ENCODE data around the gene CFAP300. TPM values are rescaled to one million over a fixed set of nuclear protein-coding genes. Genes with fewer than 3 reads are reported as not detected.

The CFAP300 gene
- total and polyA plus RNA-seq, 7 experiments from 2014 or later: not detected

DNA sequence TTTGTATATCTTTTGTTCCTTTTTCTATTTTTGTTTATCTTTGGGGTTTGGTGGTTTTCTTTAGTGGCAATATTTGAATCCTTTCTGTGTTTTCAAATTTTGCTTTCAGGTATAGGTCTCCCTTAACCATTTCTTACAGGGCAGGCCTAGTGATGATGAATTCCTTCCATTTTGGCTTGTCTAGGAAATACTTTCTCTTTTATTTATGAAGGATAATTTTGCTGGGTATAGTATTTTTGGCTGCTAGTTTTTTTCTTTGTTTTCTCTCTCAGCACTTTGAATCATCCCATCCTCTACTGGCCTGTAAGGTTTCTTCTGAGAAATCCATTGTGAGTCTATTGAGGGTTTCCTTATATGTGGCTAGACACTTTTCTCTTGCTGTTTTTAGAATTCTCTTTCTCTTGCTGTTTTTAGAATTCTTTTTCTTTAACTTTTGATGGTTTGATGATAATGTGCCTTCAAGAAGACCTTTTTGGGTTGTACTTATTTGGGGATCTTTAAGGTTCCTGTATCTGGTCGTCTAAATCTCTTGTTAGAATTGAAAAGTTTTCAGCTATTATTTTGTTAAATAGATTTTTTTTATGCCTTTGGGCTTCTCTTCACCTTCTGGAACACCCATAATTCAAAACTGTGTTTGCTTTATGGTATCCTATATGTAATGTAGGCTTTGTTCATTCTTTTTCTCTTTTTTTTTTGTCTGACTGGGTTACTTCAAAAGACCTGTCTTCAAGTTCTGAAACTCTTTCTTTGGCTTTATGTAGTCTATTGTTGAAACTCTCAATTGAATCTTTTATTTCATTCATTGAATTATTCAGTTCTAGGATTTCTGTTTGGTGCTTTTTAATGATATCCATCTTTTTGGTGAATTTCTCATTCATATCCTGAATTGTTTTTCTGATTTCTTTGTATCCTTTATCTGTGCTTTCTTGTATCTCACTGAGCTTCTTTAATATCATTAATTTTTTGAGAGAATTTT lies 24.5 kb downstream of the CFAP300 start:
- Histone ChIP-seq H3K9me3 (ENCODE audit: control insufficient read depth in 2 of 3, low read length in 3 of 3) (peaks cover 0 to 7% (median 5%) of the 10 kb centered on the region in 3 experiments), H3K27ac (ENCODE audit: low read depth, low read length) (no peak overlapping the region), H3K27me3 (ENCODE audit: control insufficient read depth in 2 of 2, insufficient read depth in 2 of 2, low read length in 2 of 2) (no peaks in the 10 kb centered on the region), H3K4me1 (ENCODE audit: control insufficient read depth in 2 of 2, insufficient read depth in 2 of 2, low read length in 2 of 2) (no peaks in the 10 kb centered on the region), H3K36me3 (ENCODE audit: control insufficient read depth in 2 of 3, insufficient read depth in 3 of 3, low read length in 3 of 3) (no peaks in the 10 kb centered on the region), H3K4me3 (ENCODE audit: low read length) (no peak overlapping the region)
- H3K9me3 Mint-ChIP-seq: peaks cover 4 to 44% (median 26%) of the 10 kb centered on the region in 11 donors
- H3K27ac Mint-ChIP-seq: no peak overlapping the region
- peaks cover 0 to 8% (median 1%) of the 10 kb centered on the region in 5 donors for H3K36me3 Mint-ChIP-seq
- DNase-seq (no peak), ATAC-seq (no peak)
- H3K4me3 Mint-ChIP-seq: no peak overlapping the region
- intact Hi-C loops (cut with micrococcal nuclease): no loop called here
- peaks cover 0 to 12% (median 10%) of the 10 kb centered on the region in 5 donors for H3K27me3 Mint-ChIP-seq
- CTCF ChIA-PET: no interaction called here
- no peaks in the 10 kb centered on the region for H3K4me1 Mint-ChIP-seq
- POLR2A ChIA-PET: no interaction called here

DNA sequence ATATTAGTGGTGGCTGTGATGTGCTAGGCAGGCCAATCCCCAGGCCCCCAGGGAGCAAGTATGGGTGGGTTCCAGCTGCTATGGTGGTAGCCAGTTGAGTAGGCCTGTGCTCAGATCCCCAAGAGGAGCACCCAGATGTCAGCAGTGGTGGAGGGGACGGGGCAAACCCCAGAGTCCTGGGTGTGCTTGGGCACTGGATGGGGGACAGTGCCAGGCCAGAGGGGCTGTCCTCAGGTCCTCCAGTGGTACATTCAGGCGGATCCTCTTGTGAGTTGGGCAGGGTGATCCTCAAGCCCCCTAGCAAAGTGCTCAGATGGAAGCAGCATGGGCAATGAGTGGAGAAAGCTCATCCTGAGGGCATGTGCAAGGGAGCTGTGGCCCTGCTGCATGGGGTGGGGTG lies 26.0 kb downstream of the CFAP300 start:
- Histone ChIP-seq H3K9me3 (ENCODE audit: control insufficient read depth in 2 of 3, low read length in 3 of 3) (peaks cover 0 to 7% (median 5%) of the 10 kb centered on the region in 3 experiments), H3K27ac (ENCODE audit: low read depth, low read length) (no peak overlapping the region), H3K4me1 (ENCODE audit: control insufficient read depth in 2 of 2, insufficient read depth in 2 of 2, low read length in 2 of 2) (no peaks in the 10 kb centered on the region), H3K4me3 (ENCODE audit: low read length) (no peak overlapping the region), H3K36me3 (ENCODE audit: control insufficient read depth in 2 of 3, insufficient read depth in 3 of 3, low read length in 3 of 3) (no peaks in the 10 kb centered on the region), H3K27me3 (ENCODE audit: control insufficient read depth in 2 of 2, insufficient read depth in 2 of 2, low read length in 2 of 2) (no peaks in the 10 kb centered on the region)
- Mint-ChIP-seq H3K27me3 (peaks cover 0 to 15% (median 12%) of the 10 kb centered on the region in 5 donors), H3K27ac (no peak overlapping the region), H3K9me3 (peaks cover 4 to 44% (median 26%) of the 10 kb centered on the region in 11 donors), H3K4me3 (no peak overlapping the region), H3K36me3 (peaks cover 0 to 8% (median 1%) of the 10 kb centered on the region in 5 donors), H3K4me1 (no peaks in the 10 kb centered on the region)
- ChIA-PET POLR2A (no interaction called here), CTCF (no interaction called here)
- intact Hi-C loops (cut with micrococcal nuclease): no loop called here
- no peak for DNase-seq
- no peak for ATAC-seq

DNA sequence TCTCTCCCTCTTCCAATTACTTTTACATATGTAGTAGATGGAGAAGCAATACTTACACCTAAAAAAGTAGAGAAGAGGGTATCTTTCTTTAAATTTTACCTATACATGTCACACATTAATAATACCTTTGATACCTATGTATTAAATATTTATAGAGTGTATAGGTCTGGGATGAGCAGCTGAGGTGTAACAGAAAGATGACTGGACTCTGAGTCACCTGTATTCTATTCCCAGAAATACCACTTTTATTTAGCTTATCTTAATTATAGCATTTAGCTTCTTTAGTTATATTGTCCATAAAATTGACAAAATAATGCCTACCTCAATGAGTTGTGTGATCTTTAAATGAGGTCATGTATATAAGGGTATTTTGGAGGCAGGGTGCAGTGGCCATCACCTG lies 32.4 kb downstream of the CFAP300 start:
- no peaks in the 10 kb centered on the region for H3K4me1 Mint-ChIP-seq
- intact Hi-C loops (cut with micrococcal nuclease): no loop called here
- H3K27ac Mint-ChIP-seq: no peak overlapping the region
- no peaks in the 10 kb centered on the region for H3K36me3 ChIP-seq (ENCODE audit: control insufficient read depth in 2 of 3, insufficient read depth in 3 of 3, low read length in 3 of 3)
- H3K27ac ChIP-seq (ENCODE audit: low read depth, low read length): no peak overlapping the region
- no peaks in the 10 kb centered on the region for H3K36me3 Mint-ChIP-seq
- DNase-seq: no peak
- H3K27me3 Mint-ChIP-seq: peaks cover 0 to 25% (median 14%) of the 10 kb centered on the region in 5 donors
- H3K27me3 ChIP-seq (ENCODE audit: control insufficient read depth in 2 of 2, insufficient read depth in 2 of 2, low read length in 2 of 2): no peaks in the 10 kb centered on the region
- H3K9me3 Mint-ChIP-seq: peaks cover 0 to 4% (median 0%) of the 10 kb centered on the region in 11 donors
- CTCF ChIA-PET: no interaction called here
- H3K4me3 ChIP-seq (ENCODE audit: low read length): no peak overlapping the region
- no peak for ATAC-seq
- POLR2A ChIA-PET: no interaction called here
- no peaks in the 10 kb centered on the region for H3K9me3 ChIP-seq (ENCODE audit: control insufficient read depth in 2 of 3, low read length in 3 of 3)
- no peaks in the 10 kb centered on the region for H3K4me1 ChIP-seq (ENCODE audit: control insufficient read depth in 2 of 2, insufficient read depth in 2 of 2, low read length in 2 of 2)
- H3K4me3 Mint-ChIP-seq: no peak overlapping the region

DNA sequence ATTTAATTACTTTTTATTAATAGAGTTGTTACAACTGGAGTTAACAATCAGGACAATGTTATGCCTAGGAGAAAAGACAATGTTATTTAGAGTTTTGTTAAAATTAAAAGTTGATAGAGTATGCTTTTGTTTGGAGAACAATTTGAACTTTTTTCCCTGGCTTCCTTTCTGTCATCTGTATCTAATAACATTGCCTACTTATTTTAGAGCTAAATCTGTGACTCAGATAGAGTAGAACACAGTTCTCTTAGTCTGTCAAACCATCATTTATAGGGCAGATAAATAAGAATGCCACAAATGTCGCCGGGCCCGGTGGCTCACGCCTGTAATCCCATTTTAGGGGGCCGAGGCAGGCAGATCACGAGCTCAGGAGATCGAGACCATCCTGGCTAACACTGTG lies 34.1 kb downstream of the CFAP300 start:
- no peaks in the 10 kb centered on the region for H3K9me3 Mint-ChIP-seq
- H3K27ac ChIP-seq (ENCODE audit: low read depth, low read length): no peak overlapping the region
- no peaks in the 10 kb centered on the region for H3K36me3 ChIP-seq (ENCODE audit: control insufficient read depth in 2 of 3, insufficient read depth in 3 of 3, low read length in 3 of 3)
- ChIA-PET POLR2A (no interaction called here), CTCF (no interaction called here)
- no peak overlapping the region for H3K27ac Mint-ChIP-seq
- peaks cover 0 to 18% (median 5%) of the 10 kb centered on the region in 5 donors for H3K27me3 Mint-ChIP-seq
- H3K27me3 ChIP-seq (ENCODE audit: control insufficient read depth in 2 of 2, insufficient read depth in 2 of 2, low read length in 2 of 2): no peaks in the 10 kb centered on the region
- no peak overlapping the region for H3K4me3 Mint-ChIP-seq
- intact Hi-C loops (cut with micrococcal nuclease): no loop called here
- H3K4me1 Mint-ChIP-seq: no peaks in the 10 kb centered on the region
- no peaks in the 10 kb centered on the region for H3K36me3 Mint-ChIP-seq
- DNase-seq: no peak
- no peak overlapping the region for H3K4me3 ChIP-seq (ENCODE audit: low read length)
- H3K9me3 ChIP-seq (ENCODE audit: control insufficient read depth in 2 of 3, low read length in 3 of 3): no peaks in the 10 kb centered on the region
- no peaks in the 10 kb centered on the region for H3K4me1 ChIP-seq (ENCODE audit: control insufficient read depth in 2 of 2, insufficient read depth in 2 of 2, low read length in 2 of 2)
- ATAC-seq: no peak

DNA sequence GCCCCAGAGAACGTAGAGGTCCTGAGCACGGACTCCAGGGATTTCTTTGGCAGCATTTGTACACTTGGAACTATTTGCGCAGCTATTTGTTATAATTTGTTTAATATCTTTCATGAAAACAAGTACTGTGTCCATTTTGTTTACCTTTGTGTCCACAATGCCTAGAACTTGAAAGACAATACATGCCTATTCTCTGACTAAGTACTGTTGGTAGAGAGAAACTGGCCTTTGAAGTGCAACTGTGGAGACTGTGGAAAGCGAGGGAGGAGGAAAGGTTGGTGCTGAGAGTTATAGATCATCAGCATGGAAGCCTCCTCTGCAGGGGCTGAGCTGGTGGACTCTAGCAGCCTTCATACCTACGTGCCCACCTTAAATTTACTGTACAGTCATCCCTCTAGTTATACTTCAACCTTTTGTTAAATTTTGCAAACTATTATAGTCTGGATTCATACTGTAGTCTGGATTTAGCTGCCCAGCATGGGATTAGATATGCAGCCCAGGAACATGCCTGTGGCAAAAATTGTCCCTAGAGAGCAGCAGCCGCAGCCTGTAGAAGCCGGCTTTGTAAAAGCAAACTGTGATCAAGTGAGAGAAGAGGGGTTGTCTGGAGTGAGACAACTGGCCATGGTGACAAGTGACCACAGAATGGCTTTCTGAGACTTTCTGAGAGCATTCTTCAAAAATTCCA lies 38.8 kb downstream of the CFAP300 start:
- H3K27ac ChIP-seq (ENCODE audit: low read depth, low read length): no peak overlapping the region
- H3K36me3 ChIP-seq (ENCODE audit: control insufficient read depth in 2 of 3, insufficient read depth in 3 of 3, low read length in 3 of 3): no peaks in the 10 kb centered on the region
- H3K4me1 Mint-ChIP-seq: no peaks in the 10 kb centered on the region
- DNase-seq (no peak), ATAC-seq (no peak)
- peaks cover 5 to 8% (median 7%) of the 10 kb centered on the region in 5 donors for H3K27me3 Mint-ChIP-seq
- CTCF ChIA-PET: no interaction called here
- H3K27me3 ChIP-seq (ENCODE audit: control insufficient read depth in 2 of 2, insufficient read depth in 2 of 2, low read length in 2 of 2): no peaks in the 10 kb centered on the region
- intact Hi-C loops (cut with micrococcal nuclease): no loop called here
- no peaks in the 10 kb centered on the region for H3K36me3 Mint-ChIP-seq
- no peaks in the 10 kb centered on the region for H3K9me3 ChIP-seq (ENCODE audit: control insufficient read depth in 2 of 3, low read length in 3 of 3)
- H3K4me3 Mint-ChIP-seq: no peak overlapping the region
- H3K4me3 ChIP-seq (ENCODE audit: low read length): no peak overlapping the region
- H3K4me1 ChIP-seq (ENCODE audit: control insufficient read depth in 2 of 2, insufficient read depth in 2 of 2, low read length in 2 of 2): no peaks in the 10 kb centered on the region
- H3K27ac Mint-ChIP-seq: no peak overlapping the region
- POLR2A ChIA-PET: no interaction called here
- H3K9me3 Mint-ChIP-seq: peaks cover 0 to 6% (median 0%) of the 10 kb centered on the region in 11 donors

DNA sequence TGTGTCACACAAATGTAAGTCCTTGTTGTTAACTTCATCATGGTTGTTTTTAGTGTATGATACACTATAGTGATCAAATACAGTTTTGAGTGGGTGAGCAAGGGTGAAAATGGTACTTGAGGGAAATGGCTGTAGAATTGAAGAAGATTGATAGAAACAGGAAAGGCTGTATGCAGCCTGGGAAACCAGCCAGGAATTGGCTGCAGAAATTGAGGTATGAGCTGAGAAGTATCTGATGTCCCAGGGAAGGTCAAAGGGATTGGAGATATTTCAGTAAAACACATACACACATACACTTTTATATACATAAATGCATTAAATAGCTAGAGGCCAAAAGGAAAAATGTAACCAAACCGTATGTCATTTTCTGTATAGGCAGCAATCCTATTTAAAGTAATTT lies 49.9 kb downstream of the CFAP300 start:
- Mint-ChIP-seq H3K4me3 (no peak overlapping the region), H3K27me3 (peaks cover 0 to 25% (median 6%) of the 10 kb centered on the region in 5 donors), H3K9me3 (peaks cover 0 to 3% (median 0%) of the 10 kb centered on the region in 11 donors), H3K27ac (no peak overlapping the region), H3K36me3 (no peaks in the 10 kb centered on the region), H3K4me1 (no peaks in the 10 kb centered on the region)
- no peak for ATAC-seq
- Histone ChIP-seq H3K4me1 (ENCODE audit: control insufficient read depth in 2 of 2, insufficient read depth in 2 of 2, low read length in 2 of 2) (no peaks in the 10 kb centered on the region), H3K27ac (ENCODE audit: low read depth, low read length) (no peak overlapping the region), H3K4me3 (ENCODE audit: low read length) (no peak overlapping the region), H3K9me3 (ENCODE audit: control insufficient read depth in 2 of 3, low read length in 3 of 3) (no peaks in the 10 kb centered on the region), H3K36me3 (ENCODE audit: control insufficient read depth in 2 of 3, insufficient read depth in 3 of 3, low read length in 3 of 3) (no peaks in the 10 kb centered on the region), H3K27me3 (ENCODE audit: control insufficient read depth in 2 of 2, insufficient read depth in 2 of 2, low read length in 2 of 2) (no peaks in the 10 kb centered on the region)
- ChIA-PET CTCF (no interaction called here), POLR2A (no interaction called here)
- intact Hi-C loops (cut with micrococcal nuclease): no loop called here
- no peak for DNase-seq

Data from naive thymus-derived CD4-positive, alpha-beta T cell (primary cell).